Measurements from ENCODE around the gene USP6NL.
"Not testable (repeated sequence)": the region's sequence is repeated elsewhere in the genome, so short reads cannot be mapped to it uniquely, and the experiment has no call there.

USP6NL gene

GRCh38 chr10:11505639-11506038 is 105.8 kb downstream of the USP6NL start:
- DNase-seq (ENCODE audit: low read depth, low spot score) = no peak
- no peaks in the 10 kb centered on the region for H3K9me3 ChIP-seq (ENCODE audit: low read depth, low read length)
- H3K4me3 ChIP-seq = no peak overlapping the region
- H3K36me3 ChIP-seq (ENCODE audit: insufficient read depth, low read length) = no peaks in the 10 kb centered on the region
- no peak for TF ChIP-seq FOXP2 (optimal IDR thresholded peaks at IDR 0.05; ENCODE audit: control extremely low read depth, extremely low read length, insufficient read depth)
- TF ChIP-seq EZH2 (IDR thresholded peaks at IDR 0.05) = no peak
- TF ChIP-seq POLR2AphosphoS5 (IDR thresholded peaks at IDR 0.05; ENCODE audit: borderline replicate concordance, low read depth, low read length) = no peak
- no peak overlapping the region for H3K9ac ChIP-seq (ENCODE audit: insufficient read length)
- H3K27ac ChIP-seq = no peak overlapping the region

GRCh38 chr10:11504566-11505285 is 106.7 kb downstream of the USP6NL start:
- DNase-seq (ENCODE audit: low read depth, low spot score) = no peak
- H3K9ac ChIP-seq (ENCODE audit: insufficient read length) = no peak overlapping the region
- H3K4me3 ChIP-seq = no peak overlapping the region
- H3K9me3 ChIP-seq (ENCODE audit: low read depth, low read length) = no peaks in the 10 kb centered on the region
- no peak overlapping the region for H3K27ac ChIP-seq
- H3K36me3 ChIP-seq (ENCODE audit: insufficient read depth, low read length) = no peaks in the 10 kb centered on the region
- TF ChIP-seq FOXP2 (optimal IDR thresholded peaks at IDR 0.05; ENCODE audit: control extremely low read depth, extremely low read length, insufficient read depth) (no peak), POLR2AphosphoS5 (IDR thresholded peaks at IDR 0.05; ENCODE audit: borderline replicate concordance, low read depth, low read length) (no peak), EZH2 (IDR thresholded peaks at IDR 0.05) (no peak)

- TF ChIP-seq FOXP2 (optimal IDR thresholded peaks at IDR 0.05; ENCODE audit: control extremely low read depth, extremely low read length, insufficient read depth) (no peak), EZH2 (IDR thresholded peaks at IDR 0.05) (no peak), POLR2AphosphoS5 (IDR thresholded peaks at IDR 0.05; ENCODE audit: borderline replicate concordance, low read depth, low read length) (no peak)
- no peaks in the 10 kb centered on the region for H3K36me3 ChIP-seq (ENCODE audit: insufficient read depth, low read length)
- no peak for DNase-seq (ENCODE audit: low read depth, low spot score)
Observed at GRCh38 chr10:11501600-11501999, 109.8 kb downstream of the USP6NL start.

GRCh38 chr10:11499425-11500071 is 111.9 kb downstream of the USP6NL start:
- Histone ChIP-seq H3K4me3 (no peak overlapping the region), H3K27ac (no peak overlapping the region), H3K9ac (ENCODE audit: insufficient read length) (no peak overlapping the region), H3K36me3 (ENCODE audit: insufficient read depth, low read length) (no peaks in the 10 kb centered on the region), H3K9me3 (ENCODE audit: low read depth, low read length) (no peaks in the 10 kb centered on the region)
- no peak for DNase-seq (ENCODE audit: low read depth, low spot score)
- TF ChIP-seq FOXP2 (optimal IDR thresholded peaks at IDR 0.05; ENCODE audit: control extremely low read depth, extremely low read length, insufficient read depth) = no peak
- no peak for TF ChIP-seq POLR2AphosphoS5 (IDR thresholded peaks at IDR 0.05; ENCODE audit: borderline replicate concordance, low read depth, low read length)
- no peak for TF ChIP-seq EZH2 (IDR thresholded peaks at IDR 0.05)

More at GRCh38 chr10:11501600-11501999, 109.8 kb downstream of the USP6NL start:
- no peaks in the 10 kb centered on the region for H3K9me3 ChIP-seq (ENCODE audit: low read depth, low read length)
- no peak overlapping the region for H3K27ac ChIP-seq
- no peak overlapping the region for H3K4me3 ChIP-seq
- no peak overlapping the region for H3K9ac ChIP-seq (ENCODE audit: insufficient read length)

- TF ChIP-seq FOXP2 (optimal IDR thresholded peaks at IDR 0.05; ENCODE audit: control extremely low read depth, extremely low read length, insufficient read depth) = no peak
- TF ChIP-seq EZH2 (IDR thresholded peaks at IDR 0.05) = no peak
- TF ChIP-seq POLR2AphosphoS5 (IDR thresholded peaks at IDR 0.05; ENCODE audit: borderline replicate concordance, low read depth, low read length) = no peak
- H3K4me3 ChIP-seq = no peak overlapping the region
- H3K9me3 ChIP-seq (ENCODE audit: low read depth, low read length) = no peaks in the 10 kb centered on the region
- H3K27ac ChIP-seq = no peak overlapping the region
- H3K36me3 ChIP-seq (ENCODE audit: insufficient read depth, low read length) = no peaks in the 10 kb centered on the region
- no peak overlapping the region for H3K9ac ChIP-seq (ENCODE audit: insufficient read length)
- no peak for DNase-seq (ENCODE audit: low read depth, low spot score)
Observed at GRCh38 chr10:11498399-11498798, 113.1 kb downstream of the USP6NL start.

- DNase-seq (ENCODE audit: low read depth, low spot score); H3K27ac ChIP-seq; H3K9ac ChIP-seq (ENCODE audit: insufficient read length); H3K4me3 ChIP-seq; H3K9me3 ChIP-seq (ENCODE audit: low read depth, low read length); H3K36me3 ChIP-seq (ENCODE audit: insufficient read depth, low read length): not testable (repeated sequence)
Observed at GRCh38 chr10:11494923-11495322, 116.5 kb downstream of the USP6NL start.

GRCh38 chr10:11493646-11494045 is 117.8 kb downstream of the USP6NL start:
- no peaks in the 10 kb centered on the region; the same call in 1 of the 2 replicates for H3K36me3 ChIP-seq (ENCODE audit: insufficient read depth, low read length)
- DNase-seq (ENCODE audit: low read depth, low spot score) = no peak
- no peak for TF ChIP-seq POLR2AphosphoS5 (IDR thresholded peaks at IDR 0.05; ENCODE audit: borderline replicate concordance, low read depth, low read length)
- TF ChIP-seq FOXP2 (optimal IDR thresholded peaks at IDR 0.05; ENCODE audit: control extremely low read depth, extremely low read length, insufficient read depth) = no peak
- TF ChIP-seq EZH2 (IDR thresholded peaks at IDR 0.05) = no peak
- no peaks in the 10 kb centered on the region for H3K9me3 ChIP-seq (ENCODE audit: low read depth, low read length)
- H3K9ac ChIP-seq (ENCODE audit: insufficient read length) = no peak overlapping the region
- no peak overlapping the region for H3K4me3 ChIP-seq
- H3K27ac ChIP-seq = no peak overlapping the region

- DNase-seq (ENCODE audit: low read depth, low spot score) = no peak
- Histone ChIP-seq H3K36me3 (ENCODE audit: insufficient read depth, low read length) (no peaks in the 10 kb centered on the region; the same call in 1 of the 2 replicates), H3K4me3 (no peak overlapping the region), H3K9ac (ENCODE audit: insufficient read length) (no peak overlapping the region), H3K27ac (no peak overlapping the region), H3K9me3 (ENCODE audit: low read depth, low read length) (no peaks in the 10 kb centered on the region)
- TF ChIP-seq POLR2AphosphoS5 (IDR thresholded peaks at IDR 0.05; ENCODE audit: borderline replicate concordance, low read depth, low read length) = no peak
- TF ChIP-seq FOXP2 (optimal IDR thresholded peaks at IDR 0.05; ENCODE audit: control extremely low read depth, extremely low read length, insufficient read depth) = no peak
- TF ChIP-seq EZH2 (IDR thresholded peaks at IDR 0.05) = no peak
Observed at GRCh38 chr10:11491087-11491486, 120.4 kb downstream of the USP6NL start.

All from SK-N-MC (cell line).